Neural crest cell (in vitro differentiated cells): ENCODE results near the gene MACROH2A1. TPM values are rescaled to one million over a fixed set of nuclear protein-coding genes. Genes with fewer than 3 reads are reported as not detected.

Experiments used
- DNase-seq: peaks from one replicate; pipeline ENCODE4 v3.0.0; 2021; ENCODE audit warnings: low read depth, mixed read lengths, low spot score
- H3K27ac Mint-ChIP-seq: one replicate; pipeline ENCODE4 v1.8.0; 2021; ENCODE audit warnings: mild to moderate bottlenecking, mixed read lengths; ENCODE audit not compliant: unreplicated experiment
- H3K27me3 Mint-ChIP-seq: 2 replicates; pipeline ENCODE4 v1.8.0; 2021; ENCODE audit warnings: low read depth, mild to moderate bottlenecking, mixed read lengths
- H3K36me3 Mint-ChIP-seq: 2 replicates; pipeline ENCODE4 v1.8.0; 2021; ENCODE audit warnings: low read depth, mild to moderate bottlenecking, mixed read lengths
- H3K4me1 Mint-ChIP-seq: 2 replicates; pipeline ENCODE4 v1.8.0; 2021; ENCODE audit warnings: mixed read lengths
- H3K4me3 Mint-ChIP-seq: one replicate; pipeline ENCODE4 v1.8.0; 2021; ENCODE audit warnings: mild to moderate bottlenecking, mixed read lengths
- H3K9me3 Mint-ChIP-seq: 2 replicates; pipeline ENCODE4 v1.8.0; 2021; ENCODE audit warnings: mixed read lengths
- total RNA-seq: library from RNA; stranded (reverse); gene quantifications from 2 replicates; pipeline ENCODE4 v1.2.1, GENCODE V29; 2021
- TF ChIP-seq, protein P1 (sequence below): fragments of 200-600 bp; sonication (generic); conservative IDR thresholded peaks from 2 replicates; pipeline ENCODE4 v1.5.0; 2021; ENCODE audit warnings: antibody characterized with exemption, mild to moderate bottlenecking

Gene MACROH2A1
- total RNA-seq, 1 donor from 2014 or later: 339 TPM

DNA sequence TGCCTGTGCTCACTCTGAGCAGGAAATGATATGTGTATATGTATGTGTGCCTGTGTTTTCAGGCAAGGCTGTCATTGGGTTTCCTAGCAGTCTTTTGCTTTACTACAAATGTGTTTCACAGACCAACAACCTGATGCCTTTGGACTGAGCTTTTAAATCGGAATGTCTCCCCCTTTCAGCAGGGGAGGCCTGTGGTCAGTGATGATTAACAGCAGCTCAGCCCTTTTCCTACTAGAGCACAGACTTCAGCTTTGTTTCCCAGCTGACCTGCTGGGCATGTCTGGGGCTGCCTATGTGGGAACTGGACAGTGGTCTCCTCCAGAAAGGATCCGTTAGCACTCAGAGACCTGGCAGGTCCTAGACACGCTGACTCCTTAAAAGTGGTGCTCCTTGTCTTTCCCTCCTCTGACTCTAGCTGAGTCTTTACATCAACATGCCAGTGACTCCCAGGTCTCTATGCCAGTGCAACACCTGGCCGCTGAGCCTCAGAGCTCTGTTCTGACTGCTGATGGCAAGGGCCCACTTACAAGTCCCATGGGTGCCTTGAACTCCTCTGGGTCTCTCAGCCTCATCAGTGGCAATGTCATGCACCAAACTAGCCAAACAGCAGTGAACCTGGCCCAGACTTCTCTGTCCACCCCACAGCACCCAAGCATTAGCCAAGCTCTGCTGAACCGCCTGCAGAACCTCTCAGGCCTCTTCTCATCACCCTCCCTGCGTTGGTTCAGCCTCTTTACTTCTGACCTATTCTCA, 7.7 kb downstream of the MACROH2A1 start:
- Mint-ChIP-seq H3K27ac (peak overlapping the region; percentile 32), H3K36me3 (peaks cover 5% of the 10 kb centered on the region), H3K27me3 (no peaks in the 10 kb centered on the region), H3K9me3 (no peaks in the 10 kb centered on the region), H3K4me3 (no peak overlapping the region), H3K4me1 (peaks cover 32% of the 10 kb centered on the region)
- TF ChIP-seq, protein P1, sequence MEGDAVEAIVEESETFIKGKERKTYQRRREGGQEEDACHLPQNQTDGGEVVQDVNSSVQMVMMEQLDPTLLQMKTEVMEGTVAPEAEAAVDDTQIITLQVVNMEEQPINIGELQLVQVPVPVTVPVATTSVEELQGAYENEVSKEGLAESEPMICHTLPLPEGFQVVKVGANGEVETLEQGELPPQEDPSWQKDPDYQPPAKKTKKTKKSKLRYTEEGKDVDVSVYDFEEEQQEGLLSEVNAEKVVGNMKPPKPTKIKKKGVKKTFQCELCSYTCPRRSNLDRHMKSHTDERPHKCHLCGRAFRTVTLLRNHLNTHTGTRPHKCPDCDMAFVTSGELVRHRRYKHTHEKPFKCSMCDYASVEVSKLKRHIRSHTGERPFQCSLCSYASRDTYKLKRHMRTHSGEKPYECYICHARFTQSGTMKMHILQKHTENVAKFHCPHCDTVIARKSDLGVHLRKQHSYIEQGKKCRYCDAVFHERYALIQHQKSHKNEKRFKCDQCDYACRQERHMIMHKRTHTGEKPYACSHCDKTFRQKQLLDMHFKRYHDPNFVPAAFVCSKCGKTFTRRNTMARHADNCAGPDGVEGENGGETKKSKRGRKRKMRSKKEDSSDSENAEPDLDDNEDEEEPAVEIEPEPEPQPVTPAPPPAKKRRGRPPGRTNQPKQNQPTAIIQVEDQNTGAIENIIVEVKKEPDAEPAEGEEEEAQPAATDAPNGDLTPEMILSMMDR: no peak
- DNase-seq: no peak

DNA sequence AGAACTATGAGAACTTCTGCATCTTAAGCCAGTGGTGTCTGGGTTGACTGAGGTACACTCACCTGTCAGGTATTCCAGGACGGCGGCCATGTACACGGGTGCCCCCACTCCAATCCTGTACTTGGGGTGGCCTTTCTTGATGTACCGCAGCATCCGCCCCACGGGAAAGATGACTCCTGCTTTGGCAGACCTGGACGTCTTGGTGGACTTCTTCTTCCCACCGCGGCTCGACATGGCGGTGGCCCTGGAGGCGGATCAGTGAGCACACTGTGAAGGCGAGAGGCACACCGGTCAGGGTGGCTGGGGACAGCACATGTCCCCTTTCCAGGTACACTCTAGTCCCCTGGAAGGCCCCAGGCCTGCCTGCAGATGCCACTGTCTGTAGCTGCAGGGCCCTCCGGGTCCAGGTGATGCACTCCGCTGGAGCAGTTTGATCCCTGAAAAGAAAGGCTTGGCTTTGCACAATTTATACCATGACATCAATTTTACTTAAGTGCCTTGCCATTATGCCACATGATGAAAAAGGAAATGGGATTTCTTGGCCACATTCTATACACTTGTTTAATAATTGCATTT, 10.1 kb downstream of the MACROH2A1 start:
- Mint-ChIP-seq H3K4me3 (no peak overlapping the region), H3K27me3 (no peaks in the 10 kb centered on the region)

DNA sequence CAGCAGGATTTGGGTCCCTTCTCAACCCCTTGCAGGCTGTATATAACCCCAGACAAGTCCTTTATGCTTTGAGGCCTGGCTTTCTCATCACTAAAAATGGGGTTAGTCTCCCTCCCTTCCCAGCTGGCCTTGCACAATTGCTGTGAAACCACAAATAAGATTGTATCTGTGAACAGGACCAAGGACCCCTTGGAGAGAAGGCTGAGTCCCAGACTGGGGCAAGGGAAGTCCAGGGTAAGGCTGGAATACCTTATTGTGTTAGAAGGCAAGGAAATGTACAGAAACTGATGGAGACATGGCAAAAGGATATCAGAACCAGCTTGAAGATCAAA, 11.4 kb downstream of the MACROH2A1 start:
- Mint-ChIP-seq H3K27ac (no peak overlapping the region), H3K9me3 (no peaks in the 10 kb centered on the region), H3K4me3 (no peak overlapping the region), H3K36me3 (peaks cover 11% of the 10 kb centered on the region), H3K4me1 (peaks cover 12% of the 10 kb centered on the region), H3K27me3 (no peaks in the 10 kb centered on the region)
- DNase-seq: no peak
- TF ChIP-seq, protein P1: no peak

More for the DNA sequence above, 10.1 kb downstream of the MACROH2A1 start:
- DNase-seq: no peak
- Mint-ChIP-seq H3K36me3 (peaks cover 5% of the 10 kb centered on the region), H3K27ac (no peak overlapping the region), H3K9me3 (no peaks in the 10 kb centered on the region), H3K4me1 (peaks cover 12% of the 10 kb centered on the region)
- TF ChIP-seq, protein P1: no peak

DNA sequence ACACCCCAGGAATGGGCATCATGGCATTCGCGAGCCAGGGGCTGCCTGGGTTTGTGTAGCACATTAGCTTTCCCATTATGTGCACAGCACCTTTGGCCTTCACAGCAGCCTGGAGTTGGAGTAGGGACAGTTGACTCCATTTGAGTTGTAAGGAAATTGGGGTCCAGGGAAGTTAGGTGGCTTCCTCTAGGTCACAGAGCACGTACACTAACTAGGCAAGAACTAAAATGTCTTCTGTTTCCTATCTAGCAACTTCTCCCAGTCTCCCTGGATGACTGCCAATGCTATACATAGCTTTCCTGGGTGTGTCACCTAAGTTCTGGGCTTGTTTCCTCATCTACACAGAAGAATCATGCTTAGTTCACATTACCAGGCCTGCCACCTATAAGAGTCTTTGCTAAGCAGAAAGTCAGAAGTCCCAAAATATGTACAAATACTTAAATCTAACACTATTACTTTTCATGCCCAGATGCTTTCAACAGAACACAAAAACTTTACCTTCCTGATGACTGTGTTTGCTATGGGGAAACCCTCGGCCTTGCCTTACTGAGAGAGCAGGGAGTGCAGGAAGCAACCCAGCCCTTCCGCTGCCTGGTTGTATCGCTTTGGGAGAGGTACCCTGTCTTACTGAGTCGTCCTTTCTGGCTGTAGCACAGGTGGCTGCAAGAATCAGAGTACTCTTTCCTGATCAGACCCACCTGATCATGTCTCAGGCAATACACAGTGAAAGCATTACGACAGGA, 12.0 kb downstream of the MACROH2A1 start:
- Mint-ChIP-seq H3K4me3 (no peak overlapping the region), H3K4me1 (peaks cover 8% of the 10 kb centered on the region), H3K27ac (no peak overlapping the region), H3K9me3 (no peaks in the 10 kb centered on the region), H3K27me3 (no peaks in the 10 kb centered on the region), H3K36me3 (peaks cover 16% of the 10 kb centered on the region)
- TF ChIP-seq, protein P1: no peak
- no peak for DNase-seq

DNA sequence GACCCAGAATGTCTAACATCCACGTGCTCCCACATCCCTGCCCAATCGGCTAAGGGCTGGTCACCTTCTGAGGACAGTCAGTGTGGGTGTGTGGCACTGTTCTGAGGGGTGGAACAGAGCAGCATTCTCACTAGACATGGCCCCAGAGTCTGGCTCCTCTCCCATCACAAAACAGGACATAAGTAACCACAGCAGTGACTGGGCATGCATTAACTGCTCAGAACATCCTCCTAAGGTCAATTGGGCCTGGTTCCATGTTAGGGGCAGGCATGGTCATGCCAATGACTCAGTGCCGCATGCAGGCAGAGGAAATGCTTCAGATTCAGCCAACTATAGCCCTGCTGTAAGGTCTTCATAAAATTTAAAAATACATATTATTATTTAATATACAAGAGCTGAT, 12.9 kb downstream of the MACROH2A1 start:
- H3K4me1 Mint-ChIP-seq: no peaks in the 10 kb centered on the region
- no peak for DNase-seq
- no peaks in the 10 kb centered on the region for H3K27me3 Mint-ChIP-seq
- no peak overlapping the region for H3K27ac Mint-ChIP-seq
- no peak overlapping the region for H3K4me3 Mint-ChIP-seq
- H3K36me3 Mint-ChIP-seq: peaks cover 17% of the 10 kb centered on the region
- TF ChIP-seq, protein P1: no peak
- H3K9me3 Mint-ChIP-seq: no peaks in the 10 kb centered on the region
